Astrocyte (in vitro differentiated cells and primary cell): ENCODE results near the gene LRRC61. TPM values are rescaled to one million over a fixed set of nuclear protein-coding genes. Genes with fewer than 3 reads are reported as not detected.

Experiments
- DNase-seq: peaks from one replicate; pipeline ENCODE4 v3.0.0-alpha.2; 2010; ENCODE audit warnings: low read depth
- FAIRE-seq: peaks from 2 replicates; lab custom pipeline; 2011; peaks lifted over from hg19 to GRCh38; lab: Jason Lieb, UNC
- H2AFZ ChIP-seq: 2 replicates; pipeline ENCODE4 v1.6.0; 2012; ENCODE audit warnings: low read depth, low read length, inconsistent platforms
- H3K27ac ChIP-seq: 2 replicates; pipeline ENCODE4 v1.5.1; 2011; ENCODE audit warnings: low read depth, low read length, inconsistent platforms
- H3K27me3 ChIP-seq: 2 replicates; pipeline ENCODE4 v1.6.0; 2011; ENCODE audit warnings: low read length, inconsistent platforms; ENCODE audit not compliant: insufficient read depth
- H3K36me3 ChIP-seq: 2 replicates; pipeline ENCODE4 v1.5.1; 2011; ENCODE audit warnings: low read length, inconsistent platforms; ENCODE audit not compliant: insufficient read depth
- H3K4me1 ChIP-seq: 2 replicates; pipeline ENCODE4 v1.5.1; 2011; ENCODE audit warnings: low read length, inconsistent platforms; ENCODE audit not compliant: insufficient read depth
- H3K4me2 ChIP-seq: 2 replicates; pipeline ENCODE4 v1.6.0; 2012; ENCODE audit warnings: low read length, inconsistent platforms
- H3K4me3 ChIP-seq: 2 replicates; pipeline ENCODE4 v1.5.1; 2011; ENCODE audit warnings: low read depth, mild to moderate bottlenecking, low read length, inconsistent platforms; ENCODE audit not compliant: insufficient read depth
- H3K79me2 ChIP-seq: 2 replicates; pipeline ENCODE4 v1.6.0; 2012; ENCODE audit warnings: mild to moderate bottlenecking, low read length, inconsistent platforms; ENCODE audit not compliant: insufficient read depth
- H3K9ac ChIP-seq: 2 replicates; pipeline ENCODE4 v1.6.0; 2012; ENCODE audit warnings: mild to moderate bottlenecking, low read length, inconsistent platforms
- H3K9me3 ChIP-seq: 2 replicates; pipeline ENCODE4 v1.5.1; 2012; ENCODE audit warnings: low read depth, mild to moderate bottlenecking, low read length, inconsistent platforms; ENCODE audit not compliant: insufficient read depth
- H4K20me1 ChIP-seq: 2 replicates; pipeline ENCODE4 v1.6.0; 2012; ENCODE audit warnings: low read length, inconsistent platforms; ENCODE audit not compliant: insufficient read depth
- H3K27ac Mint-ChIP-seq: one replicate; pipeline ENCODE4 v1.8.0; 2021; ENCODE audit warnings: mild to moderate bottlenecking, mixed read lengths; ENCODE audit not compliant: unreplicated experiment
- H3K27me3 Mint-ChIP-seq: one replicate; pipeline ENCODE4 v1.8.0; 2021; ENCODE audit warnings: low read depth, mixed read lengths; ENCODE audit not compliant: unreplicated experiment
- H3K36me3 Mint-ChIP-seq: one replicate; pipeline ENCODE4 v1.8.0; 2021; ENCODE audit warnings: low read depth, mixed read lengths; ENCODE audit not compliant: unreplicated experiment
- H3K4me1 Mint-ChIP-seq: one replicate; pipeline ENCODE4 v1.8.0; 2021; ENCODE audit warnings: low read depth, mixed read lengths; ENCODE audit not compliant: unreplicated experiment
- H3K4me3 Mint-ChIP-seq: one replicate; pipeline ENCODE4 v1.8.0; 2021; ENCODE audit warnings: mild to moderate bottlenecking, moderate library complexity, mixed read lengths; ENCODE audit not compliant: unreplicated experiment
- H3K9me3 Mint-ChIP-seq: one replicate; pipeline ENCODE4 v1.8.0; 2021; ENCODE audit warnings: mild to moderate bottlenecking, mixed read lengths; ENCODE audit not compliant: unreplicated experiment
- CTCF ChIP-seq: IDR thresholded peaks from 2 replicates; pipeline ENCODE4 v1.5.1; 2011; ENCODE audit warnings: low read depth, mild to moderate bottlenecking, inconsistent platforms, low read length, moderate library complexity; ENCODE audit not compliant: insufficient read depth
- EZH2 ChIP-seq: IDR thresholded peaks from 2 replicates; pipeline ENCODE4 v1.6.1; 2012; ENCODE audit warnings: mild to moderate bottlenecking, low read length, inconsistent platforms; ENCODE audit not compliant: insufficient read depth
- total RNA-seq: library from RNA; stranded (reverse); gene quantifications from 2 replicates; pipeline ENCODE4 v1.2.1, GENCODE V29; 2021

Gene LRRC61
- total RNA-seq, 1 donor from 2014 or later, result 0.45 TPM

GRCh38 chr7:150375662-150376521 lies 52.7 kb downstream of the LRRC61 start:
- DNase-seq (no peak), FAIRE-seq (no peak)
- H3K27me3 Mint-ChIP-seq, result no peaks in the 10 kb centered on the region
- Histone ChIP-seq H3K9ac (no peak overlapping the region), H3K79me2 (peaks cover 37% of the 10 kb centered on the region), H3K4me1 (peaks cover 19% of the 10 kb centered on the region), H3K4me2 (no peak overlapping the region), H3K9me3 (no peaks in the 10 kb centered on the region), H3K36me3 (peaks cover 6% of the 10 kb centered on the region), H3K27me3 (no peaks in the 10 kb centered on the region), H3K27ac (no peak overlapping the region), H4K20me1 (peaks cover 15% of the 10 kb centered on the region), H2AFZ (no peak overlapping the region), H3K4me3 (no peak overlapping the region)
- no peak overlapping the region for H3K4me3 Mint-ChIP-seq
- H3K4me1 Mint-ChIP-seq, result peaks cover 27% of the 10 kb centered on the region
- peaks cover 9% of the 10 kb centered on the region for H3K36me3 Mint-ChIP-seq
- no peak overlapping the region for H3K27ac Mint-ChIP-seq
- TF ChIP-seq EZH2, result no peak
- TF ChIP-seq CTCF, result no peak
- no peaks in the 10 kb centered on the region for H3K9me3 Mint-ChIP-seq

GRCh38 chr7:150376560-150376959 lies 53.4 kb downstream of the LRRC61 start:
- no peaks in the 10 kb centered on the region for H3K27me3 Mint-ChIP-seq
- no peak overlapping the region for H3K4me3 ChIP-seq
- no peak overlapping the region for H2AFZ ChIP-seq
- no peaks in the 10 kb centered on the region for H3K9me3 ChIP-seq
- TF ChIP-seq CTCF (no peak), EZH2 (no peak)
- H3K4me1 Mint-ChIP-seq, result peaks cover 26% of the 10 kb centered on the region
- peaks cover 38% of the 10 kb centered on the region for H3K79me2 ChIP-seq
- H3K4me1 ChIP-seq, result peaks cover 12% of the 10 kb centered on the region
- H3K9ac ChIP-seq, result no peak overlapping the region
- peaks cover 9% of the 10 kb centered on the region for H3K36me3 Mint-ChIP-seq
- no peak overlapping the region for H3K4me2 ChIP-seq
- no peak for DNase-seq
- peaks cover 6% of the 10 kb centered on the region for H3K36me3 ChIP-seq
- no peak for FAIRE-seq
- no peaks in the 10 kb centered on the region for H3K9me3 Mint-ChIP-seq
- no peak overlapping the region for H3K27ac ChIP-seq
- no peak overlapping the region for H3K4me3 Mint-ChIP-seq
- H4K20me1 ChIP-seq, result peaks cover 19% of the 10 kb centered on the region
- H3K27me3 ChIP-seq, result no peaks in the 10 kb centered on the region
- H3K27ac Mint-ChIP-seq, result no peak overlapping the region

GRCh38 chr7:150377196-150377595 lies 54.0 kb downstream of the LRRC61 start:
- Mint-ChIP-seq H3K36me3 (peaks cover 9% of the 10 kb centered on the region), H3K27ac (peak overlapping the region; percentile 47), H3K4me1 (peaks cover 26% of the 10 kb centered on the region), H3K27me3 (no peaks in the 10 kb centered on the region), H3K4me3 (no peak overlapping the region), H3K9me3 (no peaks in the 10 kb centered on the region)
- FAIRE-seq (no peak), DNase-seq (no peak)
- H3K4me3 ChIP-seq, result no peak overlapping the region
- no peak overlapping the region for H2AFZ ChIP-seq
- no peak overlapping the region for H3K9ac ChIP-seq
- no peak overlapping the region for H3K4me2 ChIP-seq
- no peaks in the 10 kb centered on the region for H3K9me3 ChIP-seq
- peaks cover 6% of the 10 kb centered on the region for H3K36me3 ChIP-seq
- peaks cover 25% of the 10 kb centered on the region for H4K20me1 ChIP-seq
- no peak for TF ChIP-seq CTCF
- TF ChIP-seq EZH2, result no peak
- H3K79me2 ChIP-seq, result peaks cover 43% of the 10 kb centered on the region
- no peaks in the 10 kb centered on the region for H3K27me3 ChIP-seq
- no peak overlapping the region for H3K27ac ChIP-seq
- peaks cover 12% of the 10 kb centered on the region for H3K4me1 ChIP-seq
